Measurements from ENCODE around the gene SAMD14. TPM values are rescaled to one million over a fixed set of nuclear protein-coding genes. Genes with fewer than 3 reads are reported as not detected.

SAMD14 gene
- total and polyA plus RNA-seq, 2 of the 4 experiments (the other 2 are of a cell fraction) = 1.4 to 6.2 TPM

GRCh38 chr17:50103941-50104340 lies 26.0 kb downstream of the SAMD14 start:
- H3K79me1 ChIP-seq (ENCODE audit: low read depth in 1 of 2, low read length in 2 of 2) = peaks cover 0 to 5% of the 10 kb centered on the region in 2 experiments; a peak in 1 of 4 replicates
- in situ Hi-C loops (cut with MboI; ENCODE audit: low sequenced_read_pairs) = no loop called here
- no peak overlapping the region for H3K14ac ChIP-seq (replicated peaks; ENCODE audit: low read depth, low read length)
- H3K9me3 ChIP-seq (ENCODE audit: control insufficient read depth, insufficient read depth, low read length) = no peaks in the 10 kb centered on the region
- ChIA-PET POLR2A (ENCODE audit: unreplicated experiment) (no interaction called here), CTCF (no interaction called here)
- no peak overlapping the region for H4K8ac ChIP-seq (ENCODE audit: low read depth in 2 of 2, low read length in 2 of 2)
- H2BK120ac ChIP-seq (ENCODE audit: low read depth, low read length) = no peak overlapping the region
- H2AK9ac ChIP-seq (replicated peaks; ENCODE audit: low read depth, low read length, poor library complexity) = no peak overlapping the region
- no peak overlapping the region for H3K23ac ChIP-seq (ENCODE audit: low read depth, low read length)
- no peak overlapping the region for H4K5ac ChIP-seq (ENCODE audit: low read depth, low read length)
- peaks cover 21% of the 10 kb centered on the region; the same call in 1 of the 2 replicates for H3K36me3 ChIP-seq (ENCODE audit: control insufficient read depth, insufficient read depth, low read length)
- H3K9ac ChIP-seq (ENCODE audit: low read depth, low read length) = no peak overlapping the region
- H2BK15ac ChIP-seq (ENCODE audit: low read depth, low read length) = no peak overlapping the region
- no peak overlapping the region for H2AK5ac ChIP-seq (ENCODE audit: low read depth, low read length)
- H3K18ac ChIP-seq (ENCODE audit: low read depth, low read length) = no peak overlapping the region
- H3K27ac ChIP-seq (ENCODE audit: insufficient read depth, low read length) = no peak overlapping the region
- DNase-seq (no peak), ATAC-seq (ENCODE audit: low read depth) (no peak)
- no TSS peak for BruUV-seq (replicated peaks)
- no peak overlapping the region for H2AFZ ChIP-seq (replicated peaks; ENCODE audit: low read length, poor library complexity)
- H4K91ac ChIP-seq (ENCODE audit: insufficient read depth, low read depth, low read length) = no peak overlapping the region
- no peak overlapping the region for H3K56ac ChIP-seq (ENCODE audit: extremely low read depth, insufficient read depth, low read length)
- H4K20me1 ChIP-seq (ENCODE audit: insufficient read depth, low read length) = peaks cover 7% of the 10 kb centered on the region
- no peak overlapping the region for H3K4ac ChIP-seq (ENCODE audit: low read depth, low read length)
- 50% methylated on average over 2 of the region's 5 CpGs; no CpG with 5 or more reads in 1 of the 2 experiments for WGBS, 2 experiments (ENCODE audit: extremely low coverage in 2 of 2, insufficient read length in 1 of 2)
- no peak overlapping the region for H2BK5ac ChIP-seq (ENCODE audit: low read depth, low read length, poor library complexity, severe bottlenecking)
- H3K4me2 ChIP-seq (ENCODE audit: low read depth, low read length) = no peak overlapping the region
- TF ChIP-seq ELK1 (IDR thresholded peaks at IDR 0.05; ENCODE audit: borderline replicate concordance, low read depth, low read length) (no peak), USF2 (IDR thresholded peaks at IDR 0.05; ENCODE audit: low read depth, low read length) (no peak), FOS (IDR thresholded peaks at IDR 0.05; ENCODE audit: low read depth, low read length) (no peak), RAD21 (IDR thresholded peaks at IDR 0.05; ENCODE audit: low read length) (no peak)
- dilution Hi-C loops (cut with HindIII; ENCODE audit: low sequenced_read_pairs, unreplicated experiment) = no loop called here
- H2BK20ac ChIP-seq (ENCODE audit: low read depth, low read length) = no peak overlapping the region
- no peak overlapping the region for H3K4me3 ChIP-seq (ENCODE audit: insufficient read depth, low read depth, low read length)
- no peaks in the 10 kb centered on the region for H3K27me3 ChIP-seq (ENCODE audit: control insufficient read depth, insufficient read depth, low read length)
- H3K4me1 ChIP-seq (ENCODE audit: control insufficient read depth, insufficient read depth, low read length) = peaks cover 18% of the 10 kb centered on the region
- intact Hi-C loops (cut with micrococcal nuclease) = no loop called here
- peaks cover 12% of the 10 kb centered on the region for H3K9me1 ChIP-seq (ENCODE audit: insufficient read depth, low read length)
